K562 (cell line): Measurements from ENCODE around the gene KIF19.

Experiments
- BRD4 ChIP-seq: fragments of 200-600 bp; sonication (generic); IDR thresholded peaks from 2 replicates; pipeline ENCODE4 v1.6.1; 2017; ENCODE audit warnings: inconsistent platforms
- CTCF ChIP-seq, 3 experiments: IDR thresholded peaks in 2 of 3; conservative IDR thresholded peaks in 1 of 3; 2 replicates each; pipeline ENCODE4 v1.5.1; 2011 to 2012; ENCODE audit warnings: low read length in 3 of 3, mild to moderate bottlenecking in 3 of 3, control low read depth in 2 of 3, improper control_type of control experiment in 1 of 3, inconsistent platforms in 1 of 3, low read depth in 1 of 3, mixed read lengths in 1 of 3, moderate library complexity in 1 of 3; ENCODE audit not compliant: insufficient read depth in 2 of 3
- DPF2 ChIP-seq: fragments of 450-650 bp; IDR thresholded peaks from 2 replicates; pipeline ENCODE4 v1.6.1; 2016
- ESRRA ChIP-seq: fragments of 450-650 bp; IDR thresholded peaks from 2 replicates; pipeline ENCODE4 v1.6.1; 2014; ENCODE audit warnings: low read depth, mild to moderate bottlenecking, moderate library complexity, borderline replicate concordance
- ETV5 ChIP-seq: sonication (generic); formaldehyde crosslinking; IDR thresholded peaks from 2 replicates; pipeline ENCODE4 v1.4.0; 2020; ENCODE audit warnings: low read depth, mild to moderate bottlenecking, missing genetic modification reagents
- FOXP4 ChIP-seq: sonication (generic); formaldehyde crosslinking; IDR thresholded peaks from 2 replicates; pipeline ENCODE4 v1.8.0; 2022; ENCODE audit warnings: mild to moderate bottlenecking, missing genetic modification reagents, borderline replicate concordance
- HNRNPK ChIP-seq: fragments of 200-400 bp; formaldehyde crosslinking; IDR thresholded peaks from one replicate; pipeline ENCODE4 v1.6.1; 2018; ENCODE audit warnings: mild to moderate bottlenecking, low read depth, low read length; ENCODE audit not compliant: poor library complexity, severe bottlenecking
- SNAPC5 ChIP-seq: fragments of 250-450 bp; sonication (Bioruptor Pico); IDR thresholded peaks from 2 replicates; pipeline ENCODE4 v1.8.0; 2021; ENCODE audit warnings: moderate library complexity, mild to moderate bottlenecking, inconsistent platforms
- SRSF1 ChIP-seq: fragments of 200-400 bp; formaldehyde crosslinking; IDR thresholded peaks from 2 replicates; pipeline ENCODE4 v1.6.1; 2017; ENCODE audit warnings: mild to moderate bottlenecking, low read depth, low read length, moderate library complexity
- TBP ChIP-seq: optimal IDR thresholded peaks from 2 replicates; pipeline ENCODE3; 2011; ENCODE audit warnings: low read depth, low read length, improper control_type of control experiment
- ZNF407 ChIP-seq: fragments of 450-650 bp; IDR thresholded peaks from 2 replicates; pipeline ENCODE4 v1.6.1; 2016; ENCODE audit warnings: low read depth
- ZNF778 ChIP-seq: fragments of 450-650 bp; formaldehyde crosslinking; IDR thresholded peaks from 2 replicates; pipeline ENCODE4 v1.4.0; 2020; ENCODE audit warnings: mild to moderate bottlenecking, moderate library complexity

GRCh38 chr17:74339537-74340195, 13.6 kb downstream of the KIF19 start:
- no peak for TF ChIP-seq CTCF (IDR thresholded peaks at IDR 0.05 in 2 of 3, conservative IDR thresholded peaks at IDR 0.05 in 1 of 3; ENCODE audit: insufficient read depth in 2 of 3, low read depth in 1 of 3, low read length in 3 of 3)
- TF ChIP-seq FOXP4 (CRISPR knock-in tag), result no peak
- TF ChIP-seq BRD4, result no peak
- no peak for TF ChIP-seq ZNF407
- TF ChIP-seq DPF2, result no peak
- no peak for TF ChIP-seq SNAPC5 (CRISPR knock-in tag)
- no peak for TF ChIP-seq ZNF778 (CRISPR knock-in tag)
- no peak for TF ChIP-seq TBP
- TF ChIP-seq SRSF1, result no peak
- TF ChIP-seq HNRNPK, result no peak
- no peak for TF ChIP-seq ETV5
- no peak for TF ChIP-seq ESRRA
